Stimulated activated CD4-positive, alpha-beta T cell treated with anti-CD3 and anti-CD28 coated beads, Interleukin-4, amount 100 ng/mL, for 24 hours (primary cell): ENCODE results near the gene LFNG.

Experiments used
- DNase-seq: peaks from one replicate; pipeline ENCODE4 v3.0.0-alpha.2; 2020

The LFNG gene

DNA sequence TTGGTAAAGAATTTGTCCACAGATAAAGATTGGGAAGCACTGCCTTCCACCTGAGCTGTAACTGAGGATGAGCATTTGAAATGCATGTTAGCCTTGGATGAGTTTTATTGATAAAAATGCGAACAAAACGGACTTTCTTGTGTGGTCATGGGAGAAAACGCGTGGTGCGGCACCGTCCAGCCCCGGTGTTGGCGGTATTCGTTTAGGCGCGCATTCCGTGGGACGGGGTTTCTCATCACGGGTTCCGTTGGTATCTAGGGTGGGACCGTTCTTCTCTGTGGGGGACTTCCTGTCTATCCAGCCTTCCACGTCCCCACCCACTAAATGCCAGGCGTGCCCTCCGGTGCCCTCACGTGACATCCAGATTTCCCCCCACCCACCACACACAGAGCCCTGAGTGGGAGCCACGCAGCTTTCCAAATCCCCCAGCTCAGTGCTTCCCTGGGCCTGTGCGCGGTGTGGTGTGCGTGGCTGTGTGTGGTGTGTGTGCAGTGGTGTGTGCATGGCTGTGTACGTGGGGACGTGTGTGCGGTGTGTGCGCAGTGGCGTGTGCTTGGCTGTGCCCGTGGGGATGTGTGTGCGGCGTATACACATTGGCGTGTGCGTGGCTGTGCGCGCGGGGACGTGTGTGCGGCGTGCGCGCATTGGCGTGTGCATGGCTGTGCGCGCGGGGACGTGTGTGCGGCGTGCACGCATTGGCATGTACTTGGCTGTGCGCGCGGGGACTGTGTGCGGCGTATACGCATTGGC, 57.3 kb downstream of the LFNG start:
- DNase-seq, result no peak
